Transverse colon (tissue), 4 donors: Measurements from ENCODE around the gene CDK11A. TPM values are rescaled to one million over a fixed set of nuclear protein-coding genes. Genes with fewer than 3 reads are reported as not detected.
A peak's percentile ranks its signal among the peaks of the same experiment; 100 is the strongest.

Source experiments
- DNase-seq: peaks from one replicate; pipeline ENCODE4 v3.0.0-alpha.2; 2019
- H3K27ac ChIP-seq, 4 donors: fragments of 200-600 bp; sonication (generic); 2 replicates each; pipeline ENCODE4 v1.5.1; 2016 to 2018; ENCODE audit warnings: inconsistent platforms in 4 of 4
- H3K27me3 ChIP-seq: fragments of 200-600 bp; sonication (generic); 2 replicates; pipeline ENCODE4 v1.5.1; 2017; ENCODE audit warnings: inconsistent platforms
- H3K36me3 ChIP-seq, 4 donors: fragments of 200-600 bp; sonication (generic); 2 replicates each; pipeline ENCODE4 v1.5.1; 2017 to 2019; ENCODE audit warnings: inconsistent platforms in 4 of 4
- H3K4me1 ChIP-seq, 4 donors: fragments of 200-600 bp; sonication (generic); 2 replicates each; pipeline ENCODE4 v1.5.1; 2017 to 2020; ENCODE audit warnings: inconsistent platforms in 4 of 4
- H3K4me3 ChIP-seq, 4 donors: fragments of 200-600 bp; sonication (generic); 1 replicate in 1 of 4; 2 replicates in 3 of 4; pipeline versions ENCODE4 v1.5.1 to v1.6.1; 2017 to 2019; ENCODE audit warnings: inconsistent platforms in 4 of 4
- H3K9me3 ChIP-seq, 2 donors: fragments of 200-600 bp; sonication (generic); 2 replicates each; pipeline ENCODE4 v1.5.1; 2017 to 2019; ENCODE audit warnings: inconsistent platforms in 2 of 2
- CTCF ChIP-seq, 5 experiments: fragments of 200-600 bp in 3 of 5; fragments of 450-650 bp in 2 of 5; sonication (generic) in 3 of 5; IDR thresholded peaks; 1 replicate in 2 of 5; 2 replicates in 3 of 5; pipeline ENCODE4 v1.5.1; 2016 to 2017; ENCODE audit warnings: antibody characterized with exemption in 5 of 5, inconsistent platforms in 3 of 5, mild to moderate bottlenecking in 2 of 5, moderate library complexity in 1 of 5
- EP300 ChIP-seq: sonication (generic); formaldehyde crosslinking; IDR thresholded peaks from one replicate; pipeline ENCODE4 v1.6.1; 2017; ENCODE audit warnings: antibody characterized with exemption, low read depth
- POLR2A ChIP-seq: fragments of 450-650 bp; IDR thresholded peaks from one replicate; pipeline ENCODE4 v1.6.1; 2016; ENCODE audit warnings: antibody characterized with exemption, mild to moderate bottlenecking, moderate library complexity
- POLR2AphosphoS5 ChIP-seq, 3 donors: sonication (generic); formaldehyde crosslinking; IDR thresholded peaks; one replicate each; pipeline ENCODE4 v1.6.1; 2016; ENCODE audit warnings: antibody characterized with exemption in 3 of 3
- WGBS, 2 donors: methylation state at CpG; one replicate each; pipeline ENCODE4 v1.1.5; 2018; ENCODE audit warnings: low coverage in 1 of 2; 5-methylcytosine and 5-hydroxymethylcytosine counted together
- in situ Hi-C, 4 donors: fragments of 200-750 bp; cut with MboI; loops; one replicate each; pipeline versions ENCODE4 v1.15.0 to v1.15.1; 2017; ENCODE audit warnings: low sequenced_read_pairs in 3 of 4, low pct_ligation_motif_present in 1 of 4, low pct_unique_long_range_greater_than_20kb in 1 of 4
- intact Hi-C: fragments of 100-400 bp; cut with DNase I; formaldehyde crosslinking; loops from one replicate; pipeline ENCODE4 v1.15.1; 2023; ENCODE audit warnings: low total_unique reads
- total RNA-seq, 4 donors: library from RNA; depleted of rRNA; stranded (reverse); fragments of >200 nt; gene quantifications; one replicate each; pipeline ENCODE4 v1.1.0, GENCODE V29; 2016

CDK11A gene
- total RNA-seq, 4 donors from 2014 or later = 52.9 to 250 (median 161) TPM

- H3K9me3 ChIP-seq = no peaks in the 10 kb centered on the region
- H3K27me3 ChIP-seq = no peaks in the 10 kb centered on the region
- TF ChIP-seq CTCF (IDR thresholded peaks at IDR 0.05) = no peak
- no peak for TF ChIP-seq POLR2AphosphoS5 (IDR thresholded peaks at IDR 0.05)
- no peak for TF ChIP-seq POLR2A
- no peak for TF ChIP-seq EP300
- no peak overlapping the region for H3K27ac ChIP-seq
- intact Hi-C loops = no loop called here
- peaks cover 12 to 23% (median 21%) of the 10 kb centered on the region in 4 donors for H3K4me1 ChIP-seq
- in situ Hi-C loops = loop anchor here in 1 of 4 donors (25.0 kb wide), 1 partner anchor 127 kb away; the partner anchor contains the start of gene GNB1
- no peak for DNase-seq
- WGBS, 2 donors = 84% methylated on average over 10 of the region's 10 CpGs; no CpG with 5 or more reads in 1 of the 2 donors
- peaks cover 0 to 32% (median 7%) of the 10 kb centered on the region in 4 donors for H3K36me3 ChIP-seq
- no peak overlapping the region for H3K4me3 ChIP-seq
These were observed 36.6 kb upstream of the CDK11A start for GRCh38 chr1:1760715-1761114.

- in situ Hi-C loops = loop anchor here in 1 of 4 donors (25.0 kb wide), 1 partner anchor 127 kb away; the partner anchor contains the start of gene GNB1
These were observed 36.1 kb upstream of the CDK11A start for GRCh38 chr1:1760345-1760650.

GRCh38 chr1:1759456-1760344 lies 35.5 kb upstream of the CDK11A start:
- peaks cover 0 to 34% (median 11%) of the 10 kb centered on the region in 4 donors for H3K36me3 ChIP-seq

More at GRCh38 chr1:1760345-1760650, 36.1 kb upstream of the CDK11A start:
- no peak for DNase-seq
- H3K4me3 ChIP-seq = no peak overlapping the region
- peaks cover 12 to 23% (median 21%) of the 10 kb centered on the region in 4 donors for H3K4me1 ChIP-seq
- intact Hi-C loops = no loop called here
- no peaks in the 10 kb centered on the region for H3K9me3 ChIP-seq
- TF ChIP-seq EP300 (no peak), POLR2A (no peak), POLR2AphosphoS5 (IDR thresholded peaks at IDR 0.05) (no peak), CTCF (IDR thresholded peaks at IDR 0.05) (no peak)
- H3K27ac ChIP-seq = peak overlapping the region in 3 of 4 donors; percentile 82 to 88 (median 86)
- peaks cover 0 to 32% (median 8%) of the 10 kb centered on the region in 4 donors for H3K36me3 ChIP-seq
- no peaks in the 10 kb centered on the region for H3K27me3 ChIP-seq
- WGBS, 2 donors = 98 to 100% methylated on average over 1 to 20 of the region's 20 CpGs

More at GRCh38 chr1:1759456-1760344, 35.5 kb upstream of the CDK11A start:
- WGBS, 2 donors = 72 to 77% methylated on average over 10 to 34 of the region's 37 CpGs
- DNase-seq = peak; percentile 75
- in situ Hi-C loops (loop anchor here in 1 of 4 donors (25.0 kb wide), 1 partner anchor 128 kb away; the partner anchor contains the start of gene GNB1), intact Hi-C loops (no loop called here)
- H3K27ac ChIP-seq = peak overlapping the region; percentile 79 to 88 (median 84)
- TF ChIP-seq EP300 (no peak), POLR2AphosphoS5 (IDR thresholded peaks at IDR 0.05) (peak in 1 of 3 donors; percentile 29), POLR2A (no peak), CTCF (IDR thresholded peaks at IDR 0.05) (no peak)
- H3K4me1 ChIP-seq = peaks cover 12 to 23% (median 21%) of the 10 kb centered on the region in 4 donors
- H3K4me3 ChIP-seq = no peak overlapping the region
- no peaks in the 10 kb centered on the region for H3K9me3 ChIP-seq
- H3K27me3 ChIP-seq = no peaks in the 10 kb centered on the region
